PC-3 (cell line): ENCODE data around the gene RBM47.

Source experiments
- CTCF ChIP-seq: fragments of 300-600 bp; sonication (generic); conservative IDR thresholded peaks from 2 replicates; pipeline ENCODE4 v1.5.1; 2017; ENCODE audit warnings: antibody characterized with exemption, low read depth, mild to moderate bottlenecking, low read length
- EZH2 ChIP-seq: fragments of 300-600 bp; sonication (generic); IDR thresholded peaks from one replicate; pipeline ENCODE4 v1.6.1; 2017; ENCODE audit warnings: antibody characterized with exemption, mild to moderate bottlenecking, low read length; ENCODE audit not compliant: unreplicated experiment
- EZH2phosphoT487 ChIP-seq: fragments of 300-600 bp; sonication (generic); IDR thresholded peaks from 2 replicates; pipeline ENCODE4 v1.6.1; 2018; ENCODE audit warnings: mild to moderate bottlenecking, antibody characterized with exemption, low read length, borderline replicate concordance

GRCh38 chr4:40523581-40523980, 106.1 kb downstream of the RBM47 start:
- TF ChIP-seq CTCF, result no peak
- TF ChIP-seq EZH2, result no peak
- TF ChIP-seq EZH2phosphoT487, result no peak
